Gastroesophageal sphincter (tissue), 4 donors: ENCODE data around the gene MCUB. TPM values are rescaled to one million over a fixed set of nuclear protein-coding genes. Genes with fewer than 3 reads are reported as not detected.

ENCODE experiments used
- ATAC-seq: fragments of 150-250 bp; one replicate; pipeline ENCODE4 v1.9.1; 2016; ENCODE audit warnings: mild to moderate bottlenecking, moderate library complexity
- H3K27ac ChIP-seq, 4 donors: fragments of 200-600 bp; sonication (generic) in 3 of 4; 1 replicate in 3 of 4; 2 replicates in 1 of 4; pipeline ENCODE4 v1.5.1; 2016 to 2019
- H3K27me3 ChIP-seq: fragments of 200-600 bp; sonication (generic); one replicate; pipeline ENCODE4 v1.5.1; 2019
- H3K36me3 ChIP-seq, 2 donors: fragments of 200-600 bp; sonication (generic); one replicate each; pipeline ENCODE4 v1.5.1; 2019; ENCODE audit warnings: control low read depth in 1 of 2
- H3K4me1 ChIP-seq, 3 donors: fragments of 200-600 bp; sonication (generic); 1 replicate in 2 of 3; 2 replicates in 1 of 3; pipeline ENCODE4 v1.5.1; 2016 to 2019; ENCODE audit warnings: control low read depth in 2 of 3
- H3K4me3 ChIP-seq, 2 donors: fragments of 200-600 bp; sonication (generic); one replicate each; pipeline ENCODE4 v1.5.1; 2019; ENCODE audit warnings: mild to moderate bottlenecking in 1 of 2, moderate library complexity in 1 of 2
- H3K9me3 ChIP-seq, 3 donors: fragments of 200-600 bp; sonication (generic); one replicate each; pipeline ENCODE4 v1.5.1; 2017 to 2019; ENCODE audit warnings: control low read depth in 2 of 3
- EP300 ChIP-seq: sonication (generic); formaldehyde crosslinking; IDR thresholded peaks from one replicate; pipeline ENCODE4 v1.6.1; 2017; ENCODE audit warnings: antibody characterized with exemption, mild to moderate bottlenecking
- POLR2A ChIP-seq, 2 donors: fragments of 450-650 bp; IDR thresholded peaks; one replicate each; pipeline ENCODE4 v1.6.1; 2017; ENCODE audit warnings: antibody characterized with exemption in 2 of 2, mild to moderate bottlenecking in 2 of 2, moderate library complexity in 1 of 2
- POLR2AphosphoS5 ChIP-seq: sonication (generic); formaldehyde crosslinking; IDR thresholded peaks from one replicate; pipeline ENCODE4 v1.6.1; 2017; ENCODE audit warnings: antibody characterized with exemption
- WGBS, 2 donors: methylation state at CpG; one replicate each; pipeline ENCODE4 v1.1.5; 2018; ENCODE audit warnings: low coverage in 1 of 2; 5-methylcytosine and 5-hydroxymethylcytosine counted together
- total RNA-seq, 4 donors: library from RNA; depleted of rRNA; stranded (reverse); fragments of >200 nt; gene quantifications; one replicate each; pipeline ENCODE4 v1.1.0, GENCODE V29; 2016
- TF ChIP-seq, protein P1 (sequence below), 4 experiments: fragments of 200-600 bp in 2 of 4; fragments of 450-650 bp in 2 of 4; sonication (generic) in 1 of 4; IDR thresholded peaks; one replicate each; pipeline ENCODE4 v1.5.1; 2017 to 2019; ENCODE audit warnings: antibody characterized with exemption in 4 of 4, mild to moderate bottlenecking in 2 of 4, moderate library complexity in 2 of 4

MCUB gene
- total RNA-seq, 4 donors from 2014 or later = 3.9 to 33.4 (median 13.3) TPM

DNA sequence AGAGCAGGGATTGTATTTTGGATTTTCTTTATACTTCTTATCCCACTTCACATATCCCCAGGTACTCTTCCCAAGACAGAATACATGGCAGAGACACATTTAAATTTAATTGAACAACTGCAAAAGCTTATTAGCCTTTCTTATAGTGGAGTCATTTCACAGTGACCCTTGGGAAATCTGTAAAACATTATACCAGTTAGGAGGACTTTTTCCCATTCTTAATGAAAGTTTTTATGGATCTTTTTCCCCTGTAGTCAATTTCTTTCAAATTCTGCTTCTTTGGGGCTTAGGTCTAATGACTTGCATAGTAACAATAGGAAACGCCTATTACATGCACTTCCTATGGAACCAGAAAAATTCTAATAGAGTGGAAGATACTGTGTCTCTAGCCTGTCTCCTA is 14.6 kb upstream of the MCUB start:
- no peak for ATAC-seq
- 90% methylated on average over 1 of the region's 1 CpG; no CpG with 5 or more reads in 1 of the 2 donors for WGBS, 2 donors
- H3K27ac ChIP-seq = no peak overlapping the region
- no peaks in the 10 kb centered on the region for H3K27me3 ChIP-seq
- no peak overlapping the region for H3K4me3 ChIP-seq
- peaks cover 0 to 63% of the 10 kb centered on the region in 2 donors for H3K36me3 ChIP-seq
- no peaks in the 10 kb centered on the region for H3K4me1 ChIP-seq
- H3K9me3 ChIP-seq = no peaks in the 10 kb centered on the region
- TF ChIP-seq, protein P1, sequence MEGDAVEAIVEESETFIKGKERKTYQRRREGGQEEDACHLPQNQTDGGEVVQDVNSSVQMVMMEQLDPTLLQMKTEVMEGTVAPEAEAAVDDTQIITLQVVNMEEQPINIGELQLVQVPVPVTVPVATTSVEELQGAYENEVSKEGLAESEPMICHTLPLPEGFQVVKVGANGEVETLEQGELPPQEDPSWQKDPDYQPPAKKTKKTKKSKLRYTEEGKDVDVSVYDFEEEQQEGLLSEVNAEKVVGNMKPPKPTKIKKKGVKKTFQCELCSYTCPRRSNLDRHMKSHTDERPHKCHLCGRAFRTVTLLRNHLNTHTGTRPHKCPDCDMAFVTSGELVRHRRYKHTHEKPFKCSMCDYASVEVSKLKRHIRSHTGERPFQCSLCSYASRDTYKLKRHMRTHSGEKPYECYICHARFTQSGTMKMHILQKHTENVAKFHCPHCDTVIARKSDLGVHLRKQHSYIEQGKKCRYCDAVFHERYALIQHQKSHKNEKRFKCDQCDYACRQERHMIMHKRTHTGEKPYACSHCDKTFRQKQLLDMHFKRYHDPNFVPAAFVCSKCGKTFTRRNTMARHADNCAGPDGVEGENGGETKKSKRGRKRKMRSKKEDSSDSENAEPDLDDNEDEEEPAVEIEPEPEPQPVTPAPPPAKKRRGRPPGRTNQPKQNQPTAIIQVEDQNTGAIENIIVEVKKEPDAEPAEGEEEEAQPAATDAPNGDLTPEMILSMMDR (IDR thresholded peaks at IDR 0.05) = no peak
- TF ChIP-seq POLR2AphosphoS5 (no peak), EP300 (no peak), POLR2A (IDR thresholded peaks at IDR 0.05) (no peak)

DNA sequence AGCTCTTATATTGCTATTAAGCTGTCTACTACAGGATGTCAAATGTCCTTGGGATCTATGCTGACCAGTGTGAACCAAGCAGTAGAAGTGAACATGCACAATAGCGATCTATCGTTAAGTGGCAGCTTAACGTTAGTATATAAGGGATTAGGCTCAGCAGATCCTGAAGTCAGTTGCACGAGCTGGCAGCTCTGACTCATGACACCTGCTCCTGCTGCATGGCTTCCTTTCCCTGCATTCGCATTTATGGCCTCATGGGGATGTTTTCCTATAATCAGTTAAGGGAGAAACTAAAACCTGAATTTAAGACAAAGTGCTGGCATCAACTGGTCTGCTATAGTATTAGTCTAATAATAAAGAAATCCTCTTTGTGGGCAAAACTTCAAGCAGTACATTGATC is 12.7 kb upstream of the MCUB start:
- Histone ChIP-seq H3K36me3 (peaks cover 0 to 49% of the 10 kb centered on the region in 2 donors), H3K9me3 (no peaks in the 10 kb centered on the region), H3K4me1 (no peaks in the 10 kb centered on the region), H3K4me3 (no peak overlapping the region), H3K27me3 (no peaks in the 10 kb centered on the region), H3K27ac (no peak overlapping the region)
- WGBS, 2 donors = 74 to 88% methylated on average over 3 to 4 of the region's 5 CpGs
- no peak for ATAC-seq
- no peak for TF ChIP-seq EP300
- no peak for TF ChIP-seq POLR2A (IDR thresholded peaks at IDR 0.05)
- TF ChIP-seq POLR2AphosphoS5 = no peak
- TF ChIP-seq, protein P1 (IDR thresholded peaks at IDR 0.05) = no peak

DNA sequence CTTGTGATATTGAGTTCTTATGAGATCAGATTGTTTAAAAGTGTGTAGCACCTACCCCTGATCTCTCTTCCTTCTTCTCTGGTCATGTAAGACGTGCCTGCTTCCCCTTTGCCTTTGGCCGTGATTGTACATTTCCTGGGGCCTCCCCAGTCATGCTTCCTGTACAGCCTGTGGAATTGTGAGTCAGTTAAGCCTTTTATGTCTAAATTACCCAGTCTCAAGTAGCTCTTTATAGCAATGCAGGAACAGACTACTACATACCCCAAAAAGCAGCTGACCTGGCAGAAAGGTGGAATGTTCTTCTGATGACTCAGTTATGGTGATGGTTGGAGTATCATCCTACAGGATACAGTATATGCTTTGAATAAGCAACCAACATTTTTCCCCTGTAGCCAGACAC is 11.4 kb upstream of the MCUB start:
- WGBS, 2 donors = 67 to 73% methylated on average over 2 of the region's 2 CpGs
- ATAC-seq = peak; percentile 46
- peak overlapping the region in 1 of 4 donors; percentile 26 for H3K27ac ChIP-seq
- H3K9me3 ChIP-seq = no peaks in the 10 kb centered on the region
- H3K36me3 ChIP-seq = peaks cover 0 to 38% of the 10 kb centered on the region in 2 donors
- H3K4me3 ChIP-seq = no peak overlapping the region
- no peaks in the 10 kb centered on the region for H3K4me1 ChIP-seq
- H3K27me3 ChIP-seq = no peaks in the 10 kb centered on the region
- TF ChIP-seq POLR2A (IDR thresholded peaks at IDR 0.05) = no peak
- TF ChIP-seq EP300 = no peak
- peak; percentile 18 for TF ChIP-seq POLR2AphosphoS5
- TF ChIP-seq, protein P1 (IDR thresholded peaks at IDR 0.05) = no peak

DNA sequence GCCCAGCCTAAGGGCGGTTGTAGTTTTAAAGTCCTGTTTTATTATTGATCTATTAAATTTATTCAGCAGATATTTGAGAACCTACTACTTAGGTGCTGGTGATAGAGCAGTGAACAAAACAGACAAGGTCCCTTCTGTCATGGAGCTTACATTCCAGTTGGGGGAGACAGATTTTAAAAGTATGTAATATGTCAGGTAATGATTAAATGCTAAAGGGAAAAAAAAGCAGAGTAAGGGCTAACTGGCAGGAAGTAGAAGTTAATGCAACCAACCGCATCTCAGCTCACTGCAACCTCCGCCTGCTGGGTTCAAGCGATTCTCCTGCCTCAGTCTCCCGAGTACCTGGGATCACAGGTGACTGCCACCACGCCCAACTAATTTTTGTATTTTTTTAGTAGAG is 7.8 kb upstream of the MCUB start:
- Histone ChIP-seq H3K36me3 (peaks cover 0 to 18% of the 10 kb centered on the region in 2 donors), H3K27me3 (no peaks in the 10 kb centered on the region), H3K4me1 (no peaks in the 10 kb centered on the region), H3K4me3 (no peak overlapping the region), H3K27ac (no peak overlapping the region), H3K9me3 (peaks cover 0 to 1% (median 0%) of the 10 kb centered on the region in 3 donors)
- ATAC-seq = no peak
- TF ChIP-seq POLR2A (IDR thresholded peaks at IDR 0.05) = no peak
- no peak for TF ChIP-seq EP300
- TF ChIP-seq, protein P1 (IDR thresholded peaks at IDR 0.05) = no peak
- TF ChIP-seq POLR2AphosphoS5 = no peak
- WGBS, 2 donors = 94 to 100% methylated on average over 4 to 6 of the region's 6 CpGs

DNA sequence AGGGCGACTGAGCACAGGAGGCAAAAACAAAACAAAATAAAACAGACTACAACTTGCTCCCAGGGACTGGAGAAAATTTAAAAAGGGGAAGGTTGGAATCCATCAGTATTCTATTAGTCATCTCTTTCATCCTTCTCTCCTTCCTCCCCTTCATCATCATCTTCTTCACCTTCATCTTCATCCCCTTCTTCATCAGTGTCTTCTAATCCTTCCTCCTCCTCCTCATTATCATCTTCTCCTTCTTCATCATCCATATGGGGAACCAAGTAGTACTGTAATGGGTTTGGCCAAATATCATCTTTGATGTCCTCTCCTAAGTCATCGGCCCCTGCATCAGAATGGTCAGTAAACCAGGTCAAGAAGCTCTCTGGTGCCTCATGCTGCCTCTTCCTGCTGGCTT is 6.9 kb upstream of the MCUB start:
- TF ChIP-seq EP300 (no peak), POLR2AphosphoS5 (no peak), POLR2A (IDR thresholded peaks at IDR 0.05) (no peak)
- TF ChIP-seq, protein P1 (IDR thresholded peaks at IDR 0.05) = no peak
- WGBS, 2 donors = 90 to 95% methylated on average over 2 of the region's 2 CpGs
- Histone ChIP-seq H3K9me3 (peaks cover 0 to 5% (median 0%) of the 10 kb centered on the region in 3 donors), H3K27me3 (no peaks in the 10 kb centered on the region), H3K4me3 (no peak overlapping the region), H3K27ac (no peak overlapping the region), H3K36me3 (peaks cover 0 to 13% of the 10 kb centered on the region in 2 donors), H3K4me1 (no peaks in the 10 kb centered on the region)
- no peak for ATAC-seq
